ENCODE data around the gene NUP42. TPM values are rescaled to one million over a fixed set of nuclear protein-coding genes. Genes with fewer than 3 reads are reported as not detected.

Gene NUP42
- total and polyA plus RNA-seq, 10 donors, result 37.1 to 51.9 (median 43.7) TPM

- H3K4me3 ChIP-seq, result no peak overlapping the region
- H3K4me1 ChIP-seq, result peaks cover 0 to 1% (median 0%) of the 10 kb centered on the region in 6 donors
- H3K27ac ChIP-seq, result no peak overlapping the region
- peaks cover 6 to 98% (median 39%) of the 10 kb centered on the region in 6 donors for H3K36me3 ChIP-seq
- H3K9me3 ChIP-seq, result no peaks in the 10 kb centered on the region
- DNase-seq, result no peak
- 96 to 100% (median 97%) methylated on average over 2 of the region's 2 CpGs for WGBS, 5 donors
- no peaks in the 10 kb centered on the region for H3K27me3 ChIP-seq (replicated peaks in 1 of 7)
- intact Hi-C loops (cut with DNase I; ENCODE audit: low total_unique reads), result no loop called here
- TF ChIP-seq CTCF (IDR thresholded peaks at IDR 0.05 in 8 of 11, conservative IDR thresholded peaks at IDR 0.05 in 3 of 11), result no peak
- TF ChIP-seq POLR2AphosphoS5 (IDR thresholded peaks at IDR 0.05), result no peak
- no peak for TF ChIP-seq POLR2A (IDR thresholded peaks at IDR 0.05)
These were observed 18.5 kb downstream of the NUP42 start for GRCh38 chr7:23200331-23200730.

GRCh38 chr7:23204241-23204640, 22.4 kb downstream of the NUP42 start:
- H3K27me3 ChIP-seq (replicated peaks in 1 of 7), result peaks cover 0 to 15% (median 0%) of the 10 kb centered on the region in 7 donors
- H3K27ac ChIP-seq, result no peak overlapping the region
- no peak for TF ChIP-seq CTCF (IDR thresholded peaks at IDR 0.05 in 8 of 11, conservative IDR thresholded peaks at IDR 0.05 in 3 of 11)
- no peak for TF ChIP-seq POLR2AphosphoS5 (IDR thresholded peaks at IDR 0.05)
- no peak for TF ChIP-seq POLR2A (IDR thresholded peaks at IDR 0.05)
- no peaks in the 10 kb centered on the region for H3K9me3 ChIP-seq
- peaks cover 0 to 60% (median 27%) of the 10 kb centered on the region in 6 donors for H3K36me3 ChIP-seq
- DNase-seq, result no peak
- intact Hi-C loops (cut with DNase I; ENCODE audit: low total_unique reads), result no loop called here
- H3K4me3 ChIP-seq, result no peak overlapping the region
- H3K4me1 ChIP-seq, result peaks cover 0 to 23% (median 4%) of the 10 kb centered on the region in 6 donors
- WGBS, 5 donors, result 94 to 98% (median 98%) methylated on average over 1 of the region's 1 CpG

- no peak for DNase-seq
- peaks cover 0 to 47% (median 14%) of the 10 kb centered on the region in 6 donors for H3K36me3 ChIP-seq
- peaks cover 0 to 15% (median 0%) of the 10 kb centered on the region in 7 donors for H3K27me3 ChIP-seq (replicated peaks in 1 of 7)
- H3K4me3 ChIP-seq, result peak overlapping the region in 2 of 8 donors; percentile 32 to 60
- 81 to 94% (median 84%) methylated on average over 2 of the region's 2 CpGs for WGBS, 5 donors
- peaks cover 0 to 29% (median 4%) of the 10 kb centered on the region in 6 donors for H3K4me1 ChIP-seq
- H3K27ac ChIP-seq, result peak overlapping the region in 4 of 8 donors; percentile 22 to 77 (median 64)
- TF ChIP-seq CTCF (IDR thresholded peaks at IDR 0.05 in 8 of 11, conservative IDR thresholded peaks at IDR 0.05 in 3 of 11), result no peak
- TF ChIP-seq POLR2A (IDR thresholded peaks at IDR 0.05), result no peak
- TF ChIP-seq POLR2AphosphoS5 (IDR thresholded peaks at IDR 0.05), result no peak
- H3K9me3 ChIP-seq, result no peaks in the 10 kb centered on the region
- intact Hi-C loops (cut with DNase I; ENCODE audit: low total_unique reads), result no loop called here
These were observed 23.7 kb downstream of the NUP42 start for GRCh38 chr7:23205577-23205908.

GRCh38 chr7:23205909-23206767, 24.3 kb downstream of the NUP42 start:
- whole genome bisulfite sequencing, 5 donors, result 18 to 60% (median 26%) methylated on average over 36 to 76 of the region's 76 CpGs
- Histone ChIP-seq H3K36me3 (peaks cover 0 to 41% (median 9%) of the 10 kb centered on the region in 6 donors), H3K4me3 (peak overlapping the region in 5 of 8 donors; percentile 21 to 60 (median 30)), H3K4me1 (peaks cover 0 to 32% (median 4%) of the 10 kb centered on the region in 6 donors), H3K9me3 (no peaks in the 10 kb centered on the region), H3K27me3 (replicated peaks in 1 of 7) (peaks cover 0 to 15% (median 0%) of the 10 kb centered on the region in 7 donors), H3K27ac (peak overlapping the region in 5 of 8 donors; percentile 22 to 77 (median 51))
- DNase-seq, result no peak
- TF ChIP-seq POLR2AphosphoS5 (IDR thresholded peaks at IDR 0.05) (peak in 2 of 3 donors; percentile 25 to 38), CTCF (IDR thresholded peaks at IDR 0.05 in 8 of 11, conservative IDR thresholded peaks at IDR 0.05 in 3 of 11) (no peak)
- intact Hi-C loops (cut with DNase I; ENCODE audit: low total_unique reads), result no loop called here

Measured in spleen (tissue), 11 donors.